ENCODE results near the gene ALDH3B1.
A peak's percentile ranks its signal among the peaks of the same experiment; 100 is the strongest.

ALDH3B1 gene

DNA sequence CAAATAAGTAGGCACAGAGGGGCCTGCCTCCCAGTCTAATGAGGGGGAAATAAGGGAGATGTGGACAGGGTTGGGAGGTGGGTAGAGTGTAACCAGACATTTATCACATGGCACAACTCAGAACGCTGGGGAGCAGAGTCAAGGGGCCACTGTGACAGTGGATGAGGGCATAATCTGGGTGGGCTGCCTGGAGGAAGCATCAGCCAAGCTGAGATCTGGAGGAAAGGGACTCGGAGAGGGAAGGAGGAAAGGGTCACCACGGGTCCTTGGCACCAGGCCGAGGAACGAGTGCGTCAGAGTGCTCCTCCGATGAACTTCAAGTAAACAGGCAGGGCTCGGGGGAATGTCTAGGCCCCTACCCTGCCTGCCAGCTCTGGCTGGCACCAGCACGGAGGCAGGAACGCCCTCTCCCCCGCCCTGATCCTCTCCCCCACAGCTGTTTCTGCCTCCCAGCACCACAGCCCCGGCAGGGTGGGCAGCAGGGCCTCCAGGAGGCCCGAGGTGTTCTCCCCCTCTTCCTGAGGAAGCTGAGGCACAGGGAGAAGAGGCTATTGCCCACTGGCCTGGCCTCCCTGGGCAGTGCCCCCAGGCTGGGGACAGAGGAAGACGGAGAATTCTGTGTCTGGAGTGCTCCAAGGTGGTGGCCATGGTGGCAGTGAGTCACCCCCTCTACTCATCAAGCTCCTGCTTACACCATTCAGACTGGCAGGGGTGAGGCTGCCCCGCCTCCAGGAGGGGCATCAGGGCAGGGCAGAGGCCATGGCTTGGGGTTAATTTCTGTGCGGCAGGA, 4.2 kb downstream of the ALDH3B1 start:
- DNase-seq = no peak

DNA sequence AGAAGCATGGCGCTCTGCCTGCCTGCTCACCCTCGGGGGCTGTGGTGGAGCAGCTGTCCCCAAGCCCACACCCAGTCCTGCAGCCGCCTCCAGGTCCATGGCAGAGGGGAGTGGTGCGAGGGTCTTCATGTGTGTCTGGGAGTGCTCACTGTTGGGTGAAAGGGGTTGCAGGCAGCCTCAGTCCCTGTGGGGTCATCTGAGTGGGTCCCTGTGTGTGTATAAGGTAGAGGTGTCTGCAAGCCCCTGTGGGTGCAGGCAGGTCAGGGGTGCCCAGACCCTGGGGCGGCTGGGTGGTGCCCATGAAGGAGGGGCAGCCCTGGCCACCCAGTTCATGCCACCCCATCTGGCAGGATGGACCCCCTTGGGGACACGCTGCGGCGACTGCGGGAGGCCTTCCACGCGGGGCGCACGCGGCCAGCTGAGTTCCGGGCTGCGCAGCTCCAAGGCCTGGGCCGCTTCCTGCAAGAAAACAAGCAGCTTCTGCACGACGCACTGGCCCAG, 4.9 kb downstream of the ALDH3B1 start:
- no peak for DNase-seq

DNA sequence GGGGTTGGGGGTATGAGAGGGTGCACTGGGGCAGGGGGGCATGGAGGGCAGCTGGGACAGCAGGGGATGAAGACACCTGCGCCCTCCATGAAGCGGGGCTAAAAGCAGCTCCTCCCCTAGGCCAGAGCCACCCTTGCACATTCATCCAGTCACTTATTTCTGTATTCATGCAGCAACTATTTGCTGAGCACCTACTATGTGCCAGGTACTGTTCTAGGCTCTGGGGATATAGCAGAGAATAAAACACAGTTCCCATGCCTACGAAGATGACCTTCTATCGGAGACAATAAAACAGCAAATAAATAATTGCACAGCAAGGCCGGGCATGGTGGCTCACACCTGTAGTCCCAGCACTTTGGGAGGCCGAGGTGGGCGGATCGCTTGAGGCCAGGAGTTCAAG, 5.3 kb downstream of the ALDH3B1 start:
- DNase-seq = no peak

DNA sequence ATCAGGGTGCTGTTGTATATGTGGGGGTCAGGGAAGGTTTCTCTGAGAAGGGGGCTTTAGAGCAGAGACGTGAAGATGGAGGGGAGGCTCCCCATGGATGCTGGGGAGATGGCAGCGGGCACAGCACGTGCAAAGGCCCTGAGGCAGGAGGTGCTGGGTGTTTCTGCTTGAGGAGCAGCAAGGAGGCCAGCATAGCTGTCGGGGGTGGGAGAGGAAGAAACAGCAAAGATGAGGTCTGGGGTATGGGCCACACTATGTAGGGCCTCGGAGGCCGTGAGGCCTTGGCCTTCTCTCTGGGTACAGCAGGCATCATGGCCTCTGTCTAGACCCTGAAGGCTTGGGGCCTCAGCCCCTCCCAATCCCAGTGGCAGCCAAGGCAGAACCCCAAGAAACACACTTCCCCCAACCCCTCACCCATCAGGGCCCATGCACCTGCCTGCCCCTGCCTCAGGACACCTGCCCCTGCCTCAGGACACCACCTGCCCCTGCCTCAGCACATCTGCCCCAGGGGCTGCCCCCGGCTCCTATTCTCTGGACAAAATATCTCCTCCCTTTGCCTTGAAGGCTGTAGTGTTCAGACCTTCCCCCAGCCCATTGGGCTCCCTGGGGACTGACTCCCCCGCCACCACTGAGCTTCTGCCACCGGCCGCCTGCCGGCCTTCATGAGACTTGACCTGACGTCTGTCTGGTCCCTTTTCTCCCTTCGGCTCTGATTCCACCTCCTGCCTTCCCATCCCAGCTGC, 6.2 kb downstream of the ALDH3B1 start:
- no peak for DNase-seq

DNA sequence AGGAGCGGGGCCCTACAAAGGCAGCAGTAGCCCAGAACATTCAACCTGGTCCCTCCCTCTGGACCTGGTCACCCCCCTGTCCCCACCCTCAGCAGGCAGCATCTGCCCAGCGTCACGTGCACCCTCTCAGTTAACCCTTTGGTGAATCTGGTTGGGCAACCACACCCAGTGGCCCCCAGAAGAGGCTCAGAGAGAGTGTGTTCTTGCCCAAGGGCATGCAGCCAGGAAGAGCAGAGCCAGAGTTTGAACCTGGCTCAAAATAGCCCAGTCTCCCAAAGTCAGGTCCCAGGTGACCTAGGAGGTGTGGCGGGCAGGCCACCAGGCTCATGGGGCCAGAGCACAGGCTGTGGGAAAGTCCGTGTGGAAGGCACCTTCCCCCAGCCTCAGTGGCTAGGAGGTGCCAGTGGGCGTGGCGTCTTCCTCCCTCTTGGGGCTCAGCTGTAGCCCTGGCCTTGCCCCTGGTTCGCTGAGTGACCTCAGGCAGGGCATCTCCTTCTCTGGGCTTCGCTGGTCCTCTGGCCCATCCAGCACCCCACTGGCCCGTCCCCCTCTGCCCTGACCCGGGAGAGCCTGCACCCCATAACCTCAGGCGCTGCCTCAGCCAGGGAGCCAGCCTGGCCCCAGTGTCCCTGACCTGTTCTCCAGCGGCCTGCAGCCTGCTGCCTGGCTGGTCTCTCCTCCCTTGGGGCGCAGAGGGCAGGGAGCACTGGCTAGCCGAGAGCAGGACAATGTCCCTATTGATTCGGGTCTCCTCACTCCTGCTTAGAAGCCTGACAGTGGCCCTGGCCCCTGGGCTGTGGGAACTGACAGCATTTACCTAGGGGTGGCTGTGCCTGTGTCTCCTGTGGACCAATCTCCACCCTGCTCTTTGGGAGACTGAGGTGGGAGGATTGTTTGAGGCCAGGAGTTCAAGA, 7.0 kb downstream of the ALDH3B1 start:
- DNase-seq = no peak

DNA sequence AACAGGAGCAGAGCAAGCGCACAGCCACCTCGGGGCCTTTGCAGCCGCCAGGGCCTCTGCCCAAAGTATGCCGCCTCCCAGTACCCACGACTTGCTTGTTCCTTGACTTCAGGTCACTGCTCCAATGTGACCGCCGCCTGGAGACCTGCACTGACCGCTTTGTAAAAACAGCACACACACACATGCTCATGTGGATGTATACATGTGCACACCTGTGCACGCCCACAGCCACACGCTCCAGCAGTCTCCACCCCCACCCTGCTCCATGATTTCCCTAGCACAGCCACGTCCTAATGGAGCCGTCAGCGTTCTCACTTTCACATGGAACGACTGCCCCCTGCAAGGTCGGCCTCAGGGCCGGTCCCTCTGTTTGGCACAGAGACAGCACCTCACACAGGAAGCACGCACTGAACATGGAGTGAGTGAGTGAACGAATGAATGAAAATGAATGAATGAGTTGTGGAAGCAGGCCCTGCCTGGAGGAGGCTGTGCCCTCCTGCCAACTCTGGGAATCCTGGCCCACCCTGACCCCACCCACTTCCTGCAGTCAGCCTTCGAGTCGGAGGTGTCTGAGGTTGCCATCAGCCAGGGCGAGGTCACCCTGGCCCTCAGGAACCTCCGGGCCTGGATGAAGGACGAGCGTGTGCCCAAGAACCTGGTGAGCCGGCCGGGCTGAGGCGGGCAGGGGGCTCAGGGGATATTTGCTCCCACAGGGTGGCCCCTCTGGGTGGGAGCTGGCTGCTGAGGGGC, 8.0 kb downstream of the ALDH3B1 start:
- no peak for DNase-seq

DNA sequence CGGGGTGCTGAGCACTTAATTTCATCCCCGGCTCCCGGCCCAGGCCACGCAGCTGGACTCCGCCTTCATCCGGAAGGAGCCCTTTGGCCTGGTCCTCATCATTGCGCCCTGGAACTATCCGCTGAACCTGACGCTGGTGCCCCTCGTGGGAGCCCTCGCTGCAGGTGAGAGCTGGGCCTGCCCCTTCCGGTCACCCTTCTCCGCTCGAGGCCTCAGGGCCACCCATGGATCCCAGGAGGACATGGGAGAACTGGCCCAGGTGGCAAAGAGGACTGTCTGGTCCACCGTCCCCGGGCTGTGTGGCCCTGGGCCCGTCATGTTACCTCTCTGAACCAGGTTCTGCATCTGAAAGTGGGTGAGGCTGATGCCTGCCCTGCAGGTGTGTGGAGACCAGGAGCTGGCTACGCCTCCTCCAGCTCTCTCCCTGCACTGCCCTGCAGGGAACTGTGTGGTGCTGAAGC, 8.6 kb downstream of the ALDH3B1 start:
- DNase-seq = no peak

DNA sequence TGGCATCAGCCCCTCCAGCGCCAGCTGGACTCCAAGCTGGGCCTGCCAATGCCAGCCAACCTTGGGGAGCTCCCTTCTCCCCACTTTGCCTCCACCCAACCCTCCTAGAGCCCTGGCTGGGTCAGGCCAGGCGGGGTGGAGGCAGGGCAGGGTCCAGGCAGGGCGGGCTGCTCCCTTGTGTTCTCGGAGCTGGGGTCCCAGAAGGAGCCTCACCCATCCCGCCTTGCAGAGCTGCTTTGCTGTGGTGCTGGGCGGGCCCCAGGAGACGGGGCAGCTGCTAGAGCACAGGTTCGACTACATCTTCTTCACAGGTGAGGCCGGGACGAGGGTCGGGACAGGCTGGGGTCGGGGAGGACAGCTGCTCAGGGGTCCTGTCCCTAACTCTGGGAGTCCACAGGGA, 9.4 kb downstream of the ALDH3B1 start:
- DNase-seq = no peak

DNA sequence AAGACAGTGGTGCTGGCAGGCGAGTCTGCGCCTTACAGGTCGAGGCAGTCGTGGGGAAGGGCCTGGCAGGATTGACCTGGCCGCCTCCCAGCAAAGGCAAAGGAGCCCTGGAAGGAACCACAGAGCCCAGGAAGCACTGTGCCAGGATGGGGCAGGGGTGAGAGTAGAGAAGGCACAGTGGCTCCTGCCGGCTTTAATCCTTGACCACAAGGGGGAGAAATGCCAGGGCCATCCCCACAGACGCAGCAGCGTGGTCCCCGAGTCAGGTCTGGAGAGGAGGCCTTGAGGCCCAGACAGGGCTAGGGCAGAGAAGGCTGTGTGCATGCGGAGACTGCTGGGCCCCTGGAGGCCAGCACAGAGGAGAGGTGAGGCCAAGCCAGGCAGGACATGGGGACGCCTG, 10.4 kb downstream of the ALDH3B1 start:
- DNase-seq = no peak

DNA sequence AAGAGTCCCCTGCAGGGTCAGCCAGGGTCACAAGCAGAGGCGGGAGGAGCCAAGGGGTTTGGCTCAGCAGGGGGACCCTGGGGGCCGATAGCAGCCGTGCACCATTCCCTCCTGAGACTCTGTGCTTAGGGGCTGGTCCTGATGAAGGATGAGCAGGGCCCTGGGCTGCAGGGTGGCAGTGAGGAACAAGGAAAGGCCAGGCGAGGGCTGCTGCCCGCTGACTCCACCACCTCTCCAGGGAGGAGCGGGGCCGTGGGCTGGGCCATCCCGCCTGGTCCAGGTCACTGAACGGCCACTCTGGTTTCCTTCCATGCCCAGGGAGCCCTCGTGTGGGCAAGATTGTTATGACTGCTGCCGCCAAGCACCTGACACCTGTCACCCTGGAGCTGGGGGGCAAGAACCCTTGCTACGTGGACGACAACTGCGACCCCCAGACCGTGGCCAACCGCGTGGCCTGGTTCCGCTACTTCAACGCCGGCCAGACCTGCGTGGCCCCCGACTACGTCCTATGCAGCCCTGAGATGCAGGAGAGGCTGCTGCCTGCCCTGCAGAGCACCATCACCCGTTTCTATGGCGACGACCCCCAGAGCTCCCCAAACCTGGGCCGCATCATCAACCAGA, 11.2 kb downstream of the ALDH3B1 start:
- DNase-seq = no peak

DNA sequence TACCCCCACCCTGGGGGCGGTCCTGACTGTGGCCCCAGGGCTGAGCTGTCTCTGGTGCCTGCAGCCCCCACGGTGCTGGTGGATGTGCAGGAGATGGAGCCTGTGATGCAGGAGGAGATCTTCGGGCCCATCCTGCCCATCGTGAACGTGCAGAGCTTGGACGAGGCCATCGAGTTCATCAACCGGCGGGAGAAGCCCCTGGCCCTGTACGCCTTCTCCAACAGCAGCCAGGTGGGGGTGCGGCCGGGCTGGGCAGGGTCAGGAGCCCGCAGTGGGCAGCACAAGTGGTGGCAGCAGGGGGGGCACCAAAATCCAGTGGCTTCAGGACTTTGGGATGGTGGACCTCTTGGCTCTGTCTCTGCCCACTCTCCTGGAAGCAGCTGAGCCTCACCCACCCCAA, 12.4 kb downstream of the ALDH3B1 start:
- DNase-seq = no peak

DNA sequence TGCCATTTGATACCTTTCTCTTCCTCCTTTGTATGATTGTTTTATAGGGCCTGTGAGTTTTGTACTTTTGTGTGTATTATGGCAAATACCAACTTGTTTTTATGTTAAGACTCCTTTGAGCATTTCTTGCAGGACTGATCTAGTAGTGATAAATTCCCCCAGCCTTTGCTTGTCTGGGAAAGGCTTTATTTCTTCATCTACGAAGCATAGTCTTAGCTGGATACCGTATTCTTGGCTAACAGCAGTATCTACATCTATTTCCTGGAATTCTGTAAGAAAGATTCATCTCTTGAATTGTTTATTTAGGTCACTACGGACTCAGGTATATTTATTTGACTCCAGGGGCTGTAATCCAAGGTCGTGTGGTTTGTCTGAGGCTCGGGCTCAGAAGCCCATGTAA, 14.4 kb downstream of the ALDH3B1 start:
- no peak for DNase-seq

DNA sequence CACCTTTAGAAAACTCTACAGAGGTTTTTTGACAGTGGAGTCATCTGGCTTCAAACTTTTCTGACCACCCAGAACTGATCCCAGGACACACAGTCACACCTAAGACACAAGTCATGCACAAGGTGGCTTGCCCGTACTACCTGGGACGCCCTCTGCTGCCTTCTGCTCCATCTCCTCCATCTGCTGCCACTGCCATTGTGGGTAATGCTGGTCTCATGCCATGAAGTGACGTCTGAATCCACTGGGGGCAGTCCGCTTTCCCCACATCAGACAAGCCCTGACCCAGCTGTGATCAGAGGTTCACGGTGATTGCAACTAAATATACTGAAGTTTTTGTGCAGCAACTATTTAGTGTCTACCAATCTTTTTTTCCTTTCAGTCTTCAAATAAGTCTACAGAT, 14.9 kb downstream of the ALDH3B1 start:
- no peak for DNase-seq

DNA sequence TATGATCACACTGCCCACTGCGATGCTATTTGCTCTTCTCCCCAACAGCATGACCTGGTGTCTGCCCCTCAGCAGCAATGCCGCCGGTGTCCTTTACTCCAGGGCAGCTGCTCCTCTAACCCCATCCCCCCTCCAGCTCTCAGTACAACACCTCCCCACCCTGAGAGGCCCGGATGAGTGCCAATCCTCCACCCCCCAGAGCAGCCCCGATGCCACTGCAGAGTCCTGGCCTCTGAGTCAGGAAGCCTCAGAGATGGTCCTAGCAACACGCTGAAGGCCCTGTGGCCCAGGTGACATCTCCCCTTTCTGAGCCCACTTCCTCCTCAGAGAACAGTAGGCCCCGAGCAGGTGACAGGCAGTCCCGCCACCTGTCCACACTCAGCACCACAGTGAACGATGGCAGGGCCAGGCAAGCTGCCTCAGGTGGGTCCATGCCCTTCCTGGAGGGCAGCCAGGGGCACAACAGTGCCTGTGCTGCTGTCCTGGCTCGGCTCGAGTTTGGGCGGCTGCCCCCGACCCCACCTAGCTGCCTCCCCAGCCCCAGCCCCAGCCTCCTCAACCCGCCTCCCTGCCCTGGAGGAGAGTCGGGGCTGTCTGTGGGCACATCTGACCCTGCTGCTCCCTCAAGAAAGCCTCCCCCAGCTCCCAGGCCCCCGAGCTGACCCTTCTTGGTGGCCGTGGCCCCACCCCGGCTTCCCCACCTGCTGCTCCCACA, 16.4 kb downstream of the ALDH3B1 start:
- DNase-seq = no peak

DNA sequence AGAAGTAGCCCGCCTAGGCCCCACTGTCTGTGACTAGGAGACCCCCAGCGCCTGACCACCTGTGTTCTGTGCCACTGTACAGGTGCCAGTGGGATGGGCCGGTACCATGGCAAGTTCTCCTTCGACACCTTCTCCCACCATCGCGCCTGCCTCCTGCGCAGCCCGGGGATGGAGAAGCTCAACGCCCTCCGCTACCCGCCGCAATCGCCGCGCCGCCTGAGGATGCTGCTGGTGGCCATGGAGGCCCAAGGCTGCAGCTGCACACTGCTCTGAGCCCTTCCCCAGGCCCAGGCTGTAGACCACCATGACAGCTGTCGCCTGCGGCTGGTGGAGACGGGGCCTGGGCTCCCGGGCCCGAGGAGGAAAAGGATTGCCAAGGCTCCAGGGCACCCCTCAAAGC, 17.5 kb downstream of the ALDH3B1 start:
- no peak for DNase-seq

DNA sequence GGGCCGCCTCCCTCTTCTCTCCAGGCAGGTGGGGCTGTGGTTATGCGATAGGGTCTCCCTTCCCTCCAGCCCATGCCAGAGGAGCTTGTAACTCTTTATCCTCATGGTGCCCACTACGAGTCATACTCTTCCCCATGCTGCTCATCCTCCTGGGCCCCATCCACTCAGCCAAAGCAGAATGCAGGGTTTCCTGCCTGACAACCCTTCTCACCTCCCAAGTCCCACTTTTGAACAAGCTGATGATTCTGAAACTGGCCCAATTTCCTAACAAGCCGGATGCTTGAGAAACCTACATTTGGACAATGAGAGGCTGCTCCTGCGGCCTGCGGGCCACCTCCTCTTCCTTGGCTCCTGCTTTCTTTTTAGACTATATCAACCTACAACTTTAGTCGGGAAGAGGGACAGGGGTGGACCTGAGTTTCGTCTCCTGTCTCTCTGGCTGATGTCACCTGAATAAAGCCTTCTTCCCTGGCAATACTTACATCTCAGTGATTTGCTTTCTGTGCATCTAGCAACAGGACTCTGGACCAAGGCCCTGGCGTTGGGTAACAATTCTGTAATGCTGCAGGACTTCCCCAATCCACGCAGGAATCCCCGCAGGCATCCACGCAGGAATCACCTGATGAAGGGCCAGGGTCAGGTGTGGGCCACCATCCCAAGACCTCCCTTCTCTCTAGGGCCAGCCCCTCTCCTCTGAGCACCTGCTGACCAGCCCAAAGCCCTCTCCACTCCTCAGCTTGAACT, 18.8 kb downstream of the ALDH3B1 start:
- DNase-seq = no peak

DNA sequence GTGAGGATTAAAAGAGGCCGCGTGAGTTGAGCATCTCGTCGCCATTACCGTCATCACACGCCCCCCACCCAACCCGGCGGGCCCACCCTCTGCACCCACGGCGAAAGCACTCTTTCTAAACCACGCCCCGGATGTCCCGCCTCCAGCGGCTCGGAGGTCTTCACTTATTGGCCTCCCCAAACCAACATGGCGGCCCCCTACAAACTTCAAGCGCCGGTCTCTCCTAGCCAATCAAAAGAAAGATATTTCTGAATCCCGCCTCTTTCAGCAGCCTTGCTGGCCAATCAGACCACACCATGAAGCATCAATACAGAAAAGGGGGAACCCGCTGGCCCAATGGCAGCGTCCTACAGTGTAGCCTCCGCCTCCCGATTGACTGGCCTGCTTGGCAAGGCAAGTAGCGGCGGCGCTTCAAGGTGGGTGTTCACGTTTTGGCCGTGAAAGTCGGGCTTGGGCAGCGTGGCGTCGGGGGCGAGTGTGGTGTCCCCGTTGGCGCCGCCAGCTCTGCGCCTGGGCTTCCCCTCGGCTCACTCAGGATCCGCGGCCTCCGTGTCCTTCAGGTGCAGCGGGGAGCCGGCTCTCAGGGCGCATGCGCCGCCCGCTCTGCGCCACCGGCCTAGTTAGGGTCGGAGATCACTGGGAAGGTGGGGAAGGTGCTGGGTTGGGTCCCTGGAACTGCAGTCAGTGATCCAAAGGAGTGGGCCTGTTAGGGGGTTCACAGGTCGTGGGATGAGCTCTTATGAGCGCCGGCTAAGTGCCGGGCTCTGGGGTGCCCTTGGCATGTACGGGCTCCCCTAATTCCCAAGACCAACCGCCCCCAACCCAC, 20.4 kb downstream of the ALDH3B1 start, which contains the start of gene NDUFS8:
NDUFS8 (plus strand) TSS at position 364 of the 826 bp plus-strand sequence. CDS start 1,471 bp downstream, outside the sequence.
- peak; percentile 98 to 99 for DNase-seq

DNA sequence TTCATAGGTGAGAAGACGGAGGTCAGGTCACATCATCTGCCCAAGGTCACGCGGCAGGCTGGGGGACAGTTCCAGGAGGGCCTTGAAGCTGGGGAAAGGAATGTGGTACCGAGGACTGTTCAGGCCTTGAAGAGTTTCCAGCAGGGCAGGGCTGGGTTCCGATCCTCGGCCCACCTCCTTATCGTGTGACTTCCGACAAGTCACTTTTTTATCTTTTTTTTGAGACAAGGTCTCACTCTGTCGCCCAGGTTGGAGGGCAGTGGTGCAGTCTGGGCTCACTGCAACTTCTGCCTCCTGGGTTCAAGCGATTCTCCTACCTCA, 21.0 kb downstream of the ALDH3B1 start:
- no peak for DNase-seq

DNA sequence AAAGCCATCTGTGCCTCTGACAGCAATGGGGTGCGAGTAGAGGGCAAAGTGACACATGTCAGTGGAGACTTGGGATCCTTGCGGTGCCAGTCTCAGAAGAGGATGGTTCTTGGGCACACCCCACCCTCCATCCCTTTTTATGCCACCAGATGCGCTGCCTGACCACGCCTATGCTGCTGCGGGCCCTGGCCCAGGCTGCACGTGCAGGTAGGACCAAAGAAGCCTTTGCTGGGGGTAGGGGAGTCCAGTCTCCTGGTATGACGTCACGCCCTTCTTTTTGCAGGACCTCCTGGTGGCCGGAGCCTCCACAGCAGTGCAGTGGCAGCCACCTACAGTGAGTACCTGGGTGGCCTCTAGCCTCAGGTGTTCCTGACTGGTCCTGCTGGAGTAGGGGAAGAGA, 21.9 kb downstream of the ALDH3B1 start:
- no peak for DNase-seq
